ENCODE measurements around the gene GATA5.
"Not testable (repeated sequence)": the region's sequence is repeated elsewhere in the genome, so short reads cannot be mapped to it uniquely, and the experiment has no call there.

Gene GATA5

DNA sequence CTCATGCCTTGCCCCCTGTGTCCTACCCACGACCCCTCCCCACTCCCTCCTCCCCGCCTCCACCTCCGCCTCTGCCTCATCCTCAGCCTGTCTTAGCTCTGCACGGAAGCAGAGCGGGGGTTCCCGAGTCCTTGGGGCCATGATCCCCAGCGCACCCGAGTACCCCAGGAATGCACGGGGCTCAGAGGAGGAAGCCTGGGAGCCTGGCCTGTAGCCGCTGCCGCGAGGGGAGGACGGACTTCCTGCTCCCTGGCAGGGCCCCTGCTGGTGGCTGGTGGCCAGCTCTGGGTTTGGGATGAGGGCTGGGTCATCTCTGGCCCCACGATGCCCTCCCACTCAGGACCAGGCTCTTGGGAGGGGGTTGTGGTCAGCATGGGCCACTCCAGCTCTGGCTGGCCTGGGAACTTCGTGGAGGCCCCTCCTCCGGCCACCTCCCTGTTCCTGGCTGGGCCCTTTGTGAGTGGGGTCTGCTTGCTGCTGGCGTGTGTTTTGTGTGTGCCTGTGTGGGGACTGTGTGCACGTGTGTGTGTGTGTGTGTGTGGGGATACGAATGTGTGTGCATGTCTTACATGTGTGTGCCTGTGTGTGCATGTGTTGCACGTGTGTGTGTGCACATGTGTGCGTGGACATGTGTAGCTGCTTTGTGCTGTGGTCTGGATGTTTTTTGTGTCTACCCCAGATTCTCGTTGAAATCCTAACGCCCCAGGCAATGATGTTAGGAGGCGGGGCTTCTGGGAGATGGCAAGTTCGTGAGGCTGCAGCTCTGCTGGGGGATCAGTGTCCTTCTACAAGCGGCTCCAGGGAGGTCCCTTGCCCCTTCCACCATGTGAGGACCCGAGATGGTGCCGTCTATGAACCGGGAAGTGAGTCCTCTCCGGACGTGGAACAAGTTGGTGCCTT, 47.1 kb downstream of the GATA5 start:
- no peak for DNase-seq

DNA sequence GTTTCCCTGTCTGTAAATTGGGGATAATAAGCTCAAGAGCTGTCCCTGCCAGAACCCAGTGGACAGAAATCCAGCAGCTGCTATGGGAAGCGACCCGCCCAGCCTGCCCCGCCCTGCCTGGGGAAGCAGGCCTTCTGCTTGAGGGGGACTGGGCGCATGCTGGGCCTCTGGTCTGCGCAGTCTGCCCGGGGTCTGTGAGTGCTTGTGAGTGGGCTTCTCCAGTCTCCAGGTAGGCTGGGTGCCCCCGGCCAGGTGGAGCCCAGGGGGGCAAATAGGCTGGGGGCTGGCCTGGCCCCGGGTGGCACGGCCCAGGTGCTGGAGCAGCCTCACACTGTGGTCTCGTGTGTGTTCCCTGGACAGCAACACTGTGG, 47.8 kb downstream of the GATA5 start:
- DNase-seq: no peak

DNA sequence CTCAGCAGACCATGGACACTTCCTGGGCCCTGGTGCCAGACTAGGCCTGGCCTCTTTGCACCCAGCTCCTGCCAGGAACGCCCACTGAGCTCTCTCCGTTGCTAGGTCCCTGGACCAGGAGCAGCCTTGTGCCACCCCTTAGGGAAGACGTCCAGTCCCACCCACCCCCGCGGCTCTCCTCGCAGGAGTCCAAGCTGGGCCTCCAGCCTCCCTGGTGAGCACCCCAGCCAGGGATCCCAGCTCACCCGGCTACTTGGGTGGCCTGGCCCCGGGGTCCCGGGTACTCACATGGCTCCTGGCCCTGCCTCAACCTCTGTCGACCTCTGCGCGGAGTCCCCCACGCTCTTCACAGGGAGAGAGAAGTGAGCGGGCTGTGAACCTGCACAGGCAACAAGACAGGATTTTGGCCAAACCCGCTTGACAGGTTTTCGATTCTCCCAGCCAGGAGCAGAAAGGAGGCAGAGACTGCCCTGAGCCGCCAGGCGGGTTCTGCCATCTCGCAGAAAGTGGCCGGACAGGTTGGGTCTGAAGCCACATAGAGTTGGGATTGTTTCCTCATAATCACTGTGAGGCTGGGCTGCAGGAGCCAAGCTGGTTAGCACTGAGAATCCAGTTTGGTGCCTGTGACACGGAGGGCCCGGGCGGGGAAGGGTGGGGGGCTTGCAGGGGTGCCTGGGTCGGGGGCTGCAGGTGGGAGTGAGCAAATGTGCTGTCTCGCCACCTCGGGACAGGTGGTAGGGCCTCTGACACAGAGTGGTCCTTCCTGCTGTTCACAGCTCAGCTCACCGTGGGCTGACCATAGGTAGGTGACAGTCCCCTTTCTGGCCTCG, 48.4 kb downstream of the GATA5 start, which contains the start of gene RBBP8NL:
TSS of gene RBBP8NL (minus strand) at position 368 of the 830 bp plus-strand sequence. CDS start 7,892 bp downstream, outside the sequence.
- no peak for DNase-seq

- DNase-seq: no peak
These were observed 49.1 kb downstream of the GATA5 start for GRCh38 chr20:62426699-62427131.

DNA sequence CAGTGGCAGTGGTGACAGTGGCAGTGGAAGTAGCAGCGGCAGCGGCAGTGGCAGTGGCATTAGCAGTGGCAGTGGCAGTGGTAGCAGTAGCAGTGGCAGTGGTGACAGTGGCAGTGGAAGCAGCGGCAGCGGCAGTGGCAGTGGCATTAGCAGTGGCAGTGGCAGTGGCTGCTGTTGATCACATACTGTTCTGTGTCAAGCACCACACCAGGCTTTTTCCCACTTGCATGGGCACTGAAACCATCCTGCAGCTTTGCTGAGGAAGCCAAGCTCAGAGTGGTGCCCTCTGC, 49.8 kb downstream of the GATA5 start:
- not testable (repeated sequence) for DNase-seq

DNA sequence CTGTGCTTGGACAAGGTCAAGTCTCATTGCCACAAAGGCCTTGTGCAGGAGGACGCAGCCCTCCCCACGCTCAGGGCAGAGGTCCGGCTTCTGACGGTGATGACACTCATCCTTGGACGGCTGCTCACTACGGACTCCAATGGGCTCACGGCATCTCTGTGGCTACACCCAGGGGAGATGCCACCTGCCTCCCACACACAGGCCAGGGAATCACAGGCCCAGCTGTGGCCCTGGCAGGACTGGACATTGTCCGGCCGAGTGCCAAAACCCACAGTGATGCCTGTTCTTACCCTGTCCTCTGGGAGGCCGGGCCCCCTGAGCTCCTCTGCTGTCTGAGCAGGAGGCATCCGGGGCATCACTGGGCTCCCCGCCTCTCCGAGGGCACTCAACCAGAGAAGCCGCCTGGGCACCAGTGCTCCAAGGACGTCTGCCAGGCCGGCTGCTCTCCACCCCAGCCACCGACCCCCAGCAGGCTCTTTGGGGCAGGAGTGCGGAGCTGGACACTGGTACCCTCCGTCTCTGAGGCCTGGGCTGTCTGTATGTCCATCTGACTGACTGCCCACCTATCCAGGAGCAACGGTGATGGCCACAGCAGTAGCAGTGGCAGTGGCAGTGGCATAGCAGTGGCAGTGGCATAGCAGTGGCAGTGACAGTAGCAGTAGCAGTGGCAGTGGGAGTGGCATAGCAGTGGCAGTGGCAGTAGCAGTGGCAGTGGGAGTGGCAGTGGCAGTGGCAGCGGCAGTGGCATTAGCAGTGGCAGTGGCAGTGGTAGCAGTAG, 50.3 kb downstream of the GATA5 start:
- DNase-seq: no peak

GRCh38 chr20:62424249-62425107, 51.3 kb downstream of the GATA5 start:
- no peak for DNase-seq

GRCh38 chr20:62423326-62423706, 52.5 kb downstream of the GATA5 start:
- no peak for DNase-seq

DNA sequence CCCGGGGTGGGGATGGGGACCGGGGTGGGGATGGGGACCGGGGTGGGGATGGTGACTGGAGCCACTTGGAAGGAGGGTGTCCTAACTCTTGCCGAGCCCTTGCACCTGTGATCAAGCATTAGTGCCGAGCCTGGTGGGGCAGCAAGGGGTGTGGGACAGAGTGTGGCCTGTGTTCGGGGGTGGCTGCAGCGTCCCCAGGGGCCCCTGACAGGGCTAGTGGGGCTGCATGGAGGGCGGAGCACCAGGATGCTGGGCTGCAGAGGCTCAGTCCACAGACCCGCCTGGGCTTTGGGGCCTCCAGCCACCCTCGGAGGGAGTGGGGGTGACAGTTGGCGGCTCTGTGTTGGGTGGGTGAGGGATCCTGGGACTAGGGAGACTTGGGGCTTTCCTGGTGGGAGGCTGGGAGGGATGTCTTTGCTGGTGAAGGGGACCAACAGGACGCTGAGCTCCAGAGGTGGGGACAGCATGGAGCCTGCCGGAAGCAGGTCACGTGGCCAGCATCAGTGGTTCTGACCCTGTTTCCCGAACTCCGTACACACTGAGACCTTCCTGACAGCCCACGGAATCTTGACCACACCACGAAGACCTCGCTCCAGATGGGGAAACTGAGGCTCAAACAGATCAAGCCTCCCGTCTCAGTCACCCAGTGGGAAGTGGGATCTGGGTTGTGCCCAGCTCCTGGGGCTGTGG, 53.0 kb downstream of the GATA5 start:
- DNase-seq: no peak

GRCh38 chr20:62421716-62421990, 54.1 kb downstream of the GATA5 start:
- no peak for DNase-seq

DNA sequence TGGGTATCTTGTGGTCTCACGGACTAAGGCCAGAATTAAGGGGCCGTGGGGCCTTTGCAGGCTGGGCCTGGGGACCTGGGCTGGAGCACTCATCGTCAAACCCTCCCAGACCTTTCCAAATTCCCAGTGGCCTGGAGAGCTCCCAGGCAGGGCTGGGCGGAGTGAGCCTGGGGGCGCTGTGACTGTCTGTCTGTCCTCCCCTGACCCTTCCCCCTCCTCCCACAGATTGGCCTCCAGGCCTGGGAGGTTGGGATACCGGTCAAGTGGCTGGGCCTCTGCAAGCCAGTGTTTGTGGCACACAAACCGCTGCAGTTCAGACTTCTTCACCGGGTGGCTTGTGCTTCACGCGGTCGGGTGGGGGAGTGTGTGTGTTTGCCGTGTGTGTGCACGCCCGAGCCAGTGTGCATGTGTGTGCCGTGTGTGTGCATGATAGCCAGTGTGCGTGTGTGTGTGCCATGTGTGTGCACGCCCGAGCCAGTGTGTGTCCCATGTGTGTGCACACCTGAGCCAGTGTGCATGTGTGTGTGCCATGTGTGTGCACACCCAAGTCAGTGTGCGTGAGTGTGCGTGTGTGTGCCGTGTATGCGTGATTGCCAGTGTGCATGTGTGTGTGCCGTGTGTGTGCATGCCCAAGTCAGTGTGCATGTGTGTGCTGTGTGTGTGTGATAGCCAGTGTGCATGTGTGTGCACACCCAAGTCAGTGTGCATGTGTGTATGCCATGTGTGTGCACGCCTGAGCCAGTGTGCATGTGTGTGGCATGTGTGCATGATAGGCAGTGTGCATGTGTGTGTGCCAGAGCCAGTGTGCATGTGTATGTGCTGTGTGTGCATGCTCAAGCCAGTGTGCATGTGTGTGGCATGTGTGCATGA, 54.7 kb downstream of the GATA5 start:
- DNase-seq: no peak

DNA sequence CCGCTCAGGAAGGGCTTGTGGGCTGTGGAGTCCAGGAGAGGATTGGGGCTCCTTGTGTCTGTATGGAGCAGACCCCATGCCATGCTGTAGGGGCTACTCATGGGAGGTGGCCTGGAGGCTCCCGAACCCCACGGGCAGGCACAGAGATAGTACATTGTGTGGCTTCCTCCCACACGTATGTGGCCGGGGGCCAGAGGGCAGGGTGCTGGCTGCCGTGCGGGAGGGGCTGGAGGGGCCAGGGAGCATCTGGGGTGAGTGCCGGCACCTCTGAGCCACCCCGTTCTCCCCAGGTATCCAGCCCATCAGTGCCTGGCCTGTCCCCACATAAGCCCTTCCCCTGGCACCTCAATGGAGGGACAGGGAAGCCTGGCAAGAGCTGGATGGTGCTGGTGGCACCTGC, 56.0 kb downstream of the GATA5 start:
- DNase-seq: no peak

- DNase-seq: no peak
These were observed 56.9 kb downstream of the GATA5 start for GRCh38 chr20:62418709-62419487.

GRCh38 chr20:62417981-62418708, 57.6 kb downstream of the GATA5 start:
- no peak for DNase-seq

DNA sequence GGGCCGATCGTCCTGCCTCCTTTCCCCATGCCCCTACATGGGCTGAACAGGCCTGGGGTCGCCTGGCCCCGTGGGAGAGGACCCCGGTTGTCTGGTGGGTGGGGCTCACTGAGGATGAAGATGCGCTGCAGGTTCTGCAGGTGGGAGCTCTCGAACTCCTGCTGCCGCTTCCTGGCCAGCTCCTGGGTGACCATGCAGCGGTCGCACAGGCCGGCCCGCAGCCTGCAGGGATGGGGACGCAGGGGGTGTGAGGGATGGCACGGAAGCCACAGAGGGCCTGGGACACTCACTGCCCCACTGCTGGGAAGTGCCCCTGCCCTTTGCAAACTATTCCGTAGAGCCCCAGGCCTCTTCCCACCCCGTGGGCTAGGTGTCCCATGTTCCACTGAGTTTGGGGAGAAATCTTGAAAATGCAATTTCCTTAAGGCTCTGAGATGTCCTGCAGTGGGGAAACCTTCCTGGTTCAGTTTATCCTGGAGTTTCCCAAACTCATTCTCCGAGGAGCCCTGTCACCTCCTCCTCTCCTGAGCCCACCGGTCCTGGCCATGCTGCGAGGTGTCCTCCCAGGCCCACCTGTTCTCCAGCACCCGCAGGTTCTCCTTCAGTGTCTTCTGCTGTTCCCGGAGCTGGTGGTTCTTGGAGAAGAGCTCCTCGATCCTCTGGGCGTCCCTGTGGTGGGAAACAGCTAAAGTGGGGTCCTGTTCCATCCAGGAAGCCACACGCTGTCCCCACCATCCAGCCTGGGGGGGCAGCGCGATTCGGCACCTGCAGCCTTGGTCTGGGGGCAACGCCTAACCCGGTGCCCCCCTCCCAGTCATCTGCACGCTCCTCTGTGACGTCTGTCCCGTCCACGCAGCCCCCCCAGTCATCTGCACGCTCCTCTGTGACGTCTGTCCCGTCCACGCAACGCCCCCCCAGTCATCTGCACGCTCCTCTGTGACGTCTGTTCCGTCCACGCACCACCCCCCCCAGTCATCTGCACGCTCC, 58.9 kb downstream of the GATA5 start:
- no peak for DNase-seq

DNA sequence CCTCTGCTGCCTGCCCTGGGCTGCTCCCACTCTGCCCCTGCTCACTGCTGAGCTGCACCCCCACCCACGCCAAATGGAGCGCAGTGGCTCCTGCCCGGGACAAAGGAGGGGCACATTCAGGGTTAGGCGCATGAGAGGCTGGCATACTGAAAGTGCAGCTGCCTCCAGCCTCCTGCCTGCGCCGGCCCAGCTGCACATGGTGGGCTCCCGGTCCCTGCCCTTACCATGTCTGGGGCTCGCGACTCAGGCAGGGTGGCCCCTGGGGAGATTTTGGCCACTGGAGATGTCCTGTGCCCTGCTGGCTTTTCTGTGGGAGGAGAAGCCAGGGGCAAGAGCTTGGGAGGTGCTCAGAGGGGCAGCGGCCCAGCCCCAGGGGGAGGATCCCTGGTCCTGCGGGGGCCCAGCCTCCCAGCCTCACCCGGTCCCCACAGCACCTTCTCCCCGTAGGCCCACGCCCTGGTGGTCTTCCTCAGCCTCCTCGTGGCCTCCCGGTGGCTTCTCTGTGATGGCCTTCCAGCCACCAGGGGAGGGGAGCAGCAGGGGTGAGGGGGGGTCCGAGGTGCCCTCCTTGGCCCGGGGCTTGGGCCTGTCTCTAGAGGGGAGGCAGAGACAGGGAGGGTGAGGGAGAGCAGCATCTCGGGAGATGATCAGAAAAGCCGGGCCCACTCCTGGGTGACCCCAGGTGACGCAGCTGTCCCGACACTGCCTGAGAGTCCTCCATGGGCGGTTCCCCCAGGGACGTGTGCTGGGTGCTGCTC, 60.3 kb downstream of the GATA5 start:
- DNase-seq: no peak

DNA sequence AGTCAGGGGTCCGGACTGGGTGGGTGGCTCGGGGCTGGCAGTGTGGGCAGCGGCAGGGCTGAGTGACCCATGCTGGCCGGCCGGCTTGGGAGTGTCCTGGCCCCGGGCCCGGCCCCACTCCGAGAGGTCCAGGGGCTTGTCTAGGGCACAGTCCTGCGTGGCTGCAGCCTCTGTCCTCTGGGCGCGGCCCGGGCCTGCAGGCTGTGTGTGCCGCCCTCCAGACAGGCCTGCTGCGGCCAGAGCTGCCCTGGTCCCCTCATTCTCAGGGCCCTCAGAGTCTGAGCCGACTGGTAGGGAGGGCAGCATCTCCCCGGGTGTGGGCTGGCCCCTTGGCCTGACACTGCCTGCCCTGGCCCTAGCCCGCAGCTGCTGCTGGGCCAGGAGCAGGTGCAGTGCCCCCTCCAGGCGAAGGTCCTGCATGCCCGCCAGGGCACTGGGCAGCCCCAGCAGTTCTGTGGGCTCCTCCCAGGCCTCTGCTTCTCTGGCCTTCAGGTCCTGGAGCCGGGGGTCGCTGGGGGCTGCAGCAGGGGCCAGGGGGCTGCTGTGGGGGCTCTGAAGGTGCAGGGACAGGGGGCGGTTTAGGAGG, 61.8 kb downstream of the GATA5 start:
- no peak for DNase-seq

All from midbrain (tissue), 1 donor.